Measurements from ENCODE around the gene LARGE1. TPM values are rescaled to one million over a fixed set of nuclear protein-coding genes. Genes with fewer than 3 reads are reported as not detected.

Gene LARGE1
- total and polyA plus RNA-seq, 11 donors: 31.2 to 211 (median 129) TPM

DNA sequence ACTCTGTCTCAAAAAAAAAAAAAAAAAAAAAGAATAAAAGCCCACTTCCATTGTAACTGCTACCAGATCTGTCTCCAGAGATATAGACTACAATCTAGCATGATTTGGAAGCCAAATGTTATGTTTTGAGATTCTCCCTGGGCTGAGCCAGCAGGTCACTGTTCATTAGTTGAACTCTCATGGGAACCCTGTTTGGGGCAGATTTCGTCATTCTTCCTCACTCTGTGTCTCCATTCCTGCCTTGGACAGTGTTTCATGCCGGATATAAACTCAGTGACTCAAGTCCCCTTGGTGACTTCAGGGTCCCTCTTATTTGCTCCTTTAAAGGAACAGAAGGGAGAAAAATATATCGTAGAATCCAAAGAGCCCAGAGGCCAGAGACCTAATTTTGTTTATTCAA is 378.1 kb downstream of the LARGE1 start:
- Histone ChIP-seq H3K4me3 (no peak overlapping the region), H3K36me3 (no peaks in the 10 kb centered on the region), H3K4me1 (peaks cover 3 to 63% (median 38%) of the 10 kb centered on the region in 12 donors), H3K9me3 (no peaks in the 10 kb centered on the region), H3K27ac (peak overlapping the region in 4 of 12 donors; percentile 3 to 35 (median 22)), H3K27me3 (no peaks in the 10 kb centered on the region)
- WGBS, 4 donors: 45 to 65% (median 61%) methylated on average over 3 of the region's 3 CpGs
- ATAC-seq (peak in 3 of 4 donors; percentile 39 to 57 (median 52)), DNase-seq (peak in 3 of 5 donors; percentile 35 to 63 (median 47))
- TF ChIP-seq POLR2A (IDR thresholded peaks at IDR 0.05): no peak
- TF ChIP-seq, protein P1, sequence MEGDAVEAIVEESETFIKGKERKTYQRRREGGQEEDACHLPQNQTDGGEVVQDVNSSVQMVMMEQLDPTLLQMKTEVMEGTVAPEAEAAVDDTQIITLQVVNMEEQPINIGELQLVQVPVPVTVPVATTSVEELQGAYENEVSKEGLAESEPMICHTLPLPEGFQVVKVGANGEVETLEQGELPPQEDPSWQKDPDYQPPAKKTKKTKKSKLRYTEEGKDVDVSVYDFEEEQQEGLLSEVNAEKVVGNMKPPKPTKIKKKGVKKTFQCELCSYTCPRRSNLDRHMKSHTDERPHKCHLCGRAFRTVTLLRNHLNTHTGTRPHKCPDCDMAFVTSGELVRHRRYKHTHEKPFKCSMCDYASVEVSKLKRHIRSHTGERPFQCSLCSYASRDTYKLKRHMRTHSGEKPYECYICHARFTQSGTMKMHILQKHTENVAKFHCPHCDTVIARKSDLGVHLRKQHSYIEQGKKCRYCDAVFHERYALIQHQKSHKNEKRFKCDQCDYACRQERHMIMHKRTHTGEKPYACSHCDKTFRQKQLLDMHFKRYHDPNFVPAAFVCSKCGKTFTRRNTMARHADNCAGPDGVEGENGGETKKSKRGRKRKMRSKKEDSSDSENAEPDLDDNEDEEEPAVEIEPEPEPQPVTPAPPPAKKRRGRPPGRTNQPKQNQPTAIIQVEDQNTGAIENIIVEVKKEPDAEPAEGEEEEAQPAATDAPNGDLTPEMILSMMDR (IDR thresholded peaks at IDR 0.05): no peak
- intact Hi-C loops (cut with DNase I): no loop called here

DNA sequence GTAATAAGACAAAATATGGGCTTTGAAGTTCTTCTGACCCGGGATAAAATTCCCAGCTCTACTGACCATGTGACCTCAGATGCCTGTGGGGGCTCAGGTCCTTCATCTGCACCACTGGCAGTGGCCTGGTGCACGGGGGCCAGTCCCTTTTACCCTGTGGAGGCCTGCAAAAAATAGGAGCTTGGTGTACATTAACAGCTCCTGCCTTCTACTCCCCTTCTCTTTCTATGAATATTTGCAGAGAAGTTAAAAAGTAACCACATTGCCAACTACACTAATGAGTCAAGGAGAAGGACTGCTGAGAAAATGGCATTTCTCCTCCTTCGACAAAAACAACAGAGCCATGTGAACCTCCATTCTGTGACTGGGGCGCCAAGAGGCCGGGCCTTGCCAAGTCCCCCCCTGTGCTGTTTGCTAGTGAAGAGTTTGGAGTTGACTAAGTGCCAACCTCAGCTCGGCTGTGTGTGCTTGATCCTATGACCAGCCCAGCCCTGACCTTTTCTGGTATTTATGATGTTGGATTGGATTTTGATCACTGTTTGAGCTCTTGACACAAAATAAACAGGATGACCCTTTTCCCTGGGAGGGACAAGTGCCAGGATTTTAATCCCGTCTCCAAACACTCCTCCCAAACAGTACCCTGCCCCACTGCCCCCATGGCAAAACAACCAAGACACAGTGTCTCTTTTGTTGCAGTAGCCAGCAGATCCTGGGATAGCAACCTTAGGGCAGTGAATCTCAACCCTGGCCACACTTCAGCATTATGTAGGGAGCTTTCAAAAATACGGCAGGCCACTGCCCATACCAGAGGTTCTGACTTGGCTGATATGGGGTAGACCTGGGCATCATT is 380.1 kb downstream of the LARGE1 start:
- H3K36me3 ChIP-seq: no peaks in the 10 kb centered on the region
- H3K27me3 ChIP-seq: no peaks in the 10 kb centered on the region
- peak; percentile 35 to 74 (median 57) for DNase-seq
- ATAC-seq: peak; percentile 38 to 71 (median 60)
- no peaks in the 10 kb centered on the region for H3K9me3 ChIP-seq
- WGBS, 4 donors: 15 to 36% (median 23%) methylated on average over 8 of the region's 8 CpGs
- peak overlapping the region in 10 of 12 donors; percentile 1 to 74 (median 54) for H3K27ac ChIP-seq
- intact Hi-C loops (cut with DNase I): no loop called here
- TF ChIP-seq POLR2A (IDR thresholded peaks at IDR 0.05): no peak
- TF ChIP-seq, protein P1 (IDR thresholded peaks at IDR 0.05): no peak
- peaks cover 3 to 70% (median 46%) of the 10 kb centered on the region in 12 donors for H3K4me1 ChIP-seq
- no peak overlapping the region for H3K4me3 ChIP-seq

- TF ChIP-seq, protein P1 (IDR thresholded peaks at IDR 0.05): no peak
- TF ChIP-seq POLR2A (IDR thresholded peaks at IDR 0.05): no peak
- H3K36me3 ChIP-seq: no peaks in the 10 kb centered on the region
- no peaks in the 10 kb centered on the region for H3K27me3 ChIP-seq
- intact Hi-C loops (cut with DNase I): no loop called here
- peaks cover 3 to 66% (median 46%) of the 10 kb centered on the region in 12 donors for H3K4me1 ChIP-seq
- no peaks in the 10 kb centered on the region for H3K9me3 ChIP-seq
- DNase-seq: no peak
- H3K27ac ChIP-seq: peak overlapping the region in 9 of 12 donors; percentile 30 to 74 (median 59)
- no peak overlapping the region for H3K4me3 ChIP-seq
- ATAC-seq: peak in 2 of 4 donors; percentile 67 to 80
- 79 to 81% (median 80%) methylated on average over 5 of the region's 5 CpGs for WGBS, 4 donors
Measured at GRCh38 chr22:33539202-33539901, 380.9 kb downstream of the LARGE1 start.
